Measurements from ENCODE around the gene CENPP.

CENPP gene

GRCh38 chr9:92482329-92482728 lies 156.6 kb downstream of the CENPP start, which contains the start of gene ASPN:
ASPN (minus strand) TSS chr9:92482506.
- DNase-seq (ENCODE audit: low read depth), result no peak

- no peak for DNase-seq (ENCODE audit: low read depth)
Measured at GRCh38 chr9:92482805-92483204, 157.1 kb downstream of the CENPP start.

- no peak for DNase-seq (ENCODE audit: low read depth)
Measured at GRCh38 chr9:92483627-92484545, 158.1 kb downstream of the CENPP start.

- no peak for DNase-seq (ENCODE audit: low read depth)
Measured at GRCh38 chr9:92484563-92484962, 158.8 kb downstream of the CENPP start.

GRCh38 chr9:92486371-92486770 lies 160.6 kb downstream of the CENPP start:
- no peak for DNase-seq (ENCODE audit: low read depth)

- DNase-seq (ENCODE audit: low read depth), result peak; percentile 29
Measured at GRCh38 chr9:92488681-92489550, 163.2 kb downstream of the CENPP start.

GRCh38 chr9:92492781-92493401 lies 167.1 kb downstream of the CENPP start:
- DNase-seq (ENCODE audit: low read depth), result no peak

- no peak for DNase-seq (ENCODE audit: low read depth)
Measured at GRCh38 chr9:92493749-92494387, 168.1 kb downstream of the CENPP start.

GRCh38 chr9:92494856-92495255 lies 169.1 kb downstream of the CENPP start:
- no peak for DNase-seq (ENCODE audit: low read depth)

- no peak for DNase-seq (ENCODE audit: low read depth)
Measured at GRCh38 chr9:92496396-92497176, 170.8 kb downstream of the CENPP start.

GRCh38 chr9:92499701-92500100 lies 173.9 kb downstream of the CENPP start:
- no peak for DNase-seq (ENCODE audit: low read depth)

GRCh38 chr9:92500725-92501124 lies 175.0 kb downstream of the CENPP start:
- no peak for DNase-seq (ENCODE audit: low read depth)

GRCh38 chr9:92501671-92502393 lies 176.1 kb downstream of the CENPP start:
- no peak for DNase-seq (ENCODE audit: low read depth)

GRCh38 chr9:92503156-92503555 lies 177.4 kb downstream of the CENPP start:
- no peak for DNase-seq (ENCODE audit: low read depth)

GRCh38 chr9:92504881-92505280 lies 179.1 kb downstream of the CENPP start:
- DNase-seq (ENCODE audit: low read depth), result no peak

GRCh38 chr9:92506184-92506857 lies 180.6 kb downstream of the CENPP start:
- DNase-seq (ENCODE audit: low read depth), result peak; percentile 93

GRCh38 chr9:92507005-92507404 lies 181.3 kb downstream of the CENPP start:
- no peak for DNase-seq (ENCODE audit: low read depth)

GRCh38 chr9:92507496-92507895 lies 181.7 kb downstream of the CENPP start:
- DNase-seq (ENCODE audit: low read depth), result no peak

GRCh38 chr9:92508018-92508820 lies 182.5 kb downstream of the CENPP start:
- no peak for DNase-seq (ENCODE audit: low read depth)

All from HS-5 (cell line).